Measurements from ENCODE around the gene RAD9A. TPM values are rescaled to one million over a fixed set of nuclear protein-coding genes. Genes with fewer than 3 reads are reported as not detected.

Gene RAD9A
- total and polyA plus RNA-seq, 9 of the 15 experiments (the other 6 are each of a cell fraction or from before 2014, with no cell fraction given) = 1.4 to 41.2 (median 16.1) TPM

GRCh38 chr11:67391304-67392182, at the start of gene RAD9A (continued):
- TF ChIP-seq TEAD1 (CRISPR knock-in tag; IDR thresholded peaks at IDR 0.05) (peak; percentile 15 to 89; a peak in 2 of 4 replicates), STAT5B (CRISPR knock-in tag; IDR thresholded peaks at IDR 0.05) (no peak), ZNF512 (tag; IDR thresholded peaks at IDR 0.05) (no peak), BHLHE40 (IDR thresholded peaks at IDR 0.05; ENCODE audit: low read length) (peak; percentile 99), PBX2 (CRISPR knock-in tag; IDR thresholded peaks at IDR 0.05; ENCODE audit: low read depth) (no peak), PBX2 (tag; conservative IDR thresholded peaks at IDR 0.05; ENCODE audit: low read depth) (no peak), PHB (CRISPR knock-in tag; IDR thresholded peaks at IDR 0.05) (no peak), CEBPG (CRISPR knock-in tag; IDR thresholded peaks at IDR 0.05) (peak; percentile 24; the same call in 1 of the 2 replicates), CEBPG (tag; conservative IDR thresholded peaks at IDR 0.05 in 1 of 2, IDR thresholded peaks at IDR 0.05 in 1 of 2) (no peak), ZFP30 (CRISPR knock-in tag; IDR thresholded peaks at IDR 0.05; ENCODE audit: borderline replicate concordance) (no peak), HIVEP1 (CRISPR knock-in tag; IDR thresholded peaks at IDR 0.05) (peak; percentile 50; the same call in 1 of the 2 replicates), FOSL1 (tag; conservative IDR thresholded peaks at IDR 0.05) (peak; percentile 61), HNRNPH1 (optimal IDR thresholded peaks at IDR 0.05; ENCODE audit: low read depth, low read length) (no peak), SAFB (IDR thresholded peaks at IDR 0.05; ENCODE audit: borderline replicate concordance, low read depth, low read length) (no peak), THRB (CRISPR knock-in tag; conservative IDR thresholded peaks at IDR 0.05) (no peak), TAF9B (IDR thresholded peaks at IDR 0.05; ENCODE audit: partially characterized antibody) (no peak), ZNF121 (CRISPR knock-in tag; conservative IDR thresholded peaks at IDR 0.05) (no peak), KLF1 (tag; IDR thresholded peaks at IDR 0.05) (peak; percentile 50; the same call in 1 of the 2 replicates), ZNF311 (CRISPR knock-in tag; IDR thresholded peaks at IDR 0.05) (no peak), NFATC3 (IDR thresholded peaks at IDR 0.05) (no peak), ETV1 (tag; conservative IDR thresholded peaks at IDR 0.05; ENCODE audit: low read depth) (peak; percentile 46)
